NCI-H2107 treated with DMSO at 0.1 percent for 48 hours (cell line): ENCODE results near the gene HTRA3.

Experiments used
- DNase-seq: peaks from one replicate; lab custom pipeline; 2025; ENCODE audit not compliant: unreplicated experiment; lab: John Stamatoyannopoulos, UW

The HTRA3 gene

GRCh38 chr4:8233672-8234484 is 35.7 kb upstream of the HTRA3 start:
- DNase-seq: no peak

DNA sequence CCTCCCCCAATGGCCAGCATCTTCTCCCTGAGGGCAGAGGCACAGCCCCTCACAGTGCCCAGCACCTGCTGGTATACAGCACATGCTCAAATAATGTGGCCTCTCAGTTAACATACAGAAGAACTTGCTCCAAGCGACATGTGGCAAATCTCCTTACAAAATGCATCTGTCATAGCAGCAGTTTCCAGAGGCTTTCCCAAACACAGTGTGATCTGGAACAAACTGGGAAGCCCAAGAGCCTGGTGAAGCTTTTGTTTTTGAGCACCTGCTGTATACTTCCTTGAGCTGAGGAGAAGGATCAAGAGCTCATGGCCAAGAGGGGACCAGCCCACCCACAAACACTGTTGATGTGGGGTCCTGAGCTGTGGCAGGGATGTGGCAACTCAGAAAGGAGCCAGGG is 34.8 kb upstream of the HTRA3 start:
- DNase-seq: no peak

- no peak for DNase-seq
These were observed 34.3 kb upstream of the HTRA3 start for GRCh38 chr4:8235224-8235623.

DNA sequence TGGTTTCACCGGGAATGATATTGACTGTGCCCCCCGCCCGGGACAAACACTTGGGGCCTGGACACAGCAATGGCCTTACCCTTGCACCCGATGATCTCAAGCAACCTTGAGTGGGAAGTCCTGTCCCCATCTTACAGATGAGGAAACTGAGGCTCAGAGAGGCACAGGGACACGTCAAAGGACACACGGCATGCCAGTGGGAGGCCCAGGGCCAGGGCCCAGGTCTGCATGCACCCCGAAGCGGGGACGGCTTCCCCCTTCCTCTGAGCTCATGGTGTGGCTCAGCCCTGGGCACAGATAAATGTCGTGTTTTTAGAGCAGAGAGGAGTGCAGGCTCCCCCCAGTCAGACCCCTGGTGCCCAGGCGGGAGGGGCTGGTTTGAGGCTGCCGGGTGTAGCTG is 33.9 kb upstream of the HTRA3 start:
- no peak for DNase-seq

- no peak for DNase-seq
These were observed 33.2 kb upstream of the HTRA3 start for GRCh38 chr4:8236106-8236919.

DNA sequence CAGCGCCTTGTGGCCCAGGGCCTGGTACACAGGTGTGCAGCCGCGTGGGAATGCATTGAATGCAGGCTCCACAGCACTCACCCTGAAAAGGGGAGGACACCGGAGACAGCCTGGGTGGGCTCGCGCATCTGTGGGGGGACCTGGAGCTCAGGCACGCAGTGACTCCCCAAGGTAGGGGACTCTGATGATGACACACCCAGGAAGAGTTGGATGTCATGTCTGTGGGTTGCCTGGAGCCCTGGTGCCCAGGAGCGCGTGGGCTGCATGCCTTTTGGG is 32.7 kb upstream of the HTRA3 start:
- no peak for DNase-seq

DNA sequence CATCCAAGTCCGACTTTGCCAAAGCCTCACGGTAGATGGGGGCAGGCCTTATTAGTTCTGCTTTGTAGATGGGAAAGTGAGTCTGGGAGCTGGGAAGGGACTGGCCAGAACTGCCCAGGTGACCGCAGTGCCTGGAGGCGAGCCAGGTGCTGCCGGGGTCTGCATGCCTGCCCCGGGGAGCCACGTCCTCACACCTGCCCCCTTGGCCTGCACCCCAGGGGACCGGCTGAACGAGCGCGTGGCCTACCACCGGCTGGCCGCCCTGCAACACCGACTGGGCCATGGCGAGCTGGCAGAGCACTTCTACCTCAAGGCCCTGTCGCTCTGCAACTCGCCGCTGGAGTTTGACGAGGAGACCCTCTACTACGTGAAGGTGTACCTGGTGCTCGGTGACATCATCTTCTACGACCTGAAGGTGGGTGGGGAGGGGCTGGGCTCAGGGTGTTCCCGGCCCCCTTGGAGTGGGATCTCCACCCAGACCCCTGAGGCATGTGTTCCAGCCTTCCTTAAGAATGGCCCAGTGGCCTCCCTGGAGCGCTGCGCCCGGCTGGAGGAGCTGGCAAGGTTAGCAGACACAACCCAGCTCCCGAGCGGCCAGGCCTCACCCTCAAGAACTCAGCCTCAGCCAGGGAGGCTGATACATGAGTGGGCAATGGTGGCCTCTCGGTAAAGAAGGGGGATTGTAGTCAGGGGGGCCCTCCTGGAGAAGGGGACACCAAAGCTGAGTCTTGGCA is 32.1 kb upstream of the HTRA3 start:
- no peak for DNase-seq

DNA sequence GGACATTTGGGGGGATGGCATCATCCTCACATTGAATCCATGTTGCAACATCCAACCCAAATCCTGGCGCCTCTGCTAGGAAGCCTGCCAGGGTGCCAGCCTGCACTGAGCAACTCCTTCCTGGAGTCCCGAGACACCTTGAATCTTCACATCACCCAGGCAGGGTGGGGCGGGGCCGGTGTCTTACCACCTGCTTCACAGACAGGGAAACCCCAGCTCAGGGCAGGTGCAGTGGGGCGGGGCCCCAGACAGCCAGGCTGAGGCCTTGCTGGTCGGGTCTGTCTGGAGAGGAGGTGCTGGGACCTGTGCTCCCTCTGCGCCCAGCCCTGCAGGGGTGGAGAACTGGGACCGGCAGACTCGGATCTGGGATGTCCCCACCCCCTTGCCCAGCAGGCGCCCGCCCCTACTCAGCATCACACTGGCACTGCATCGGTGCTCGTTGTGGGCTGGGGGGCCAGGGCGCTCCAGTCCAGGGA is 31.5 kb upstream of the HTRA3 start:
- no peak for DNase-seq

- no peak for DNase-seq
These were observed 31.0 kb upstream of the HTRA3 start for GRCh38 chr4:8238515-8239053.

DNA sequence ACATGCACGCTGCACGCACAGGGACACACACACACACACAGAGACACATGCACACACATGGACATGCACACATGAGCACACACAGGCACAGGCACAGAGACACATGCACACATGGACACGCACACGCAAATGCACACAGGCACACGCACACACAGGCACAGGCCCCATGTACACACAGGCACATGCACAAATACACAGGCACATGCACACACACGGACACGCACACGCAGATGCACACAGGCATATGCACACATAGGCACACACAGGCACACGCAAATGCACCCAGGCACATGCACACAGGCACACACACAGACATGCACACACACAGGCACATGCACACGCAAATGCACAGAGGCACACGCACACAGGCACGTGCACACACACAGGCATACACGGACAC is 30.3 kb upstream of the HTRA3 start:
- DNase-seq: no peak

DNA sequence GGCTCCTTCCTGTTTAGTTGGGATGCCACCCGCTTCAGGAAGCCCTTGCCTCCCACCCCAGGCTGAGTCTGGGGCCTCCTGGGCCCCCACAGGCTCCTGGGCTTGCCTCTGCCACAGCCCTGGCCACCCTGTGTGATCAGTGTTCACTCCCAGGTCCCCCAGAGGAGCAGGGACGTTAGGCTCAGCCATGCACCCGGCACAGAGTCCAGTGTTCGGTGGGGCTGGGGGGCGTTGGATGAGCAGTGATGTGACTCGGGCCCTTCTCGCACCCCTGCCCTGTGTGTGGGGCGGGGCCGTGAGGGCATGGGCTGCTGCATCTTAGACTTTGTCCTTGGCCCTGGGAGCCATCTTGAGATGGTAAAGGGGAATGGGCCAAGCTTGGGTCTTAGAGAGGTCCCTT is 29.9 kb upstream of the HTRA3 start:
- no peak for DNase-seq

GRCh38 chr4:8240211-8241041 is 29.1 kb upstream of the HTRA3 start:
- DNase-seq: no peak

DNA sequence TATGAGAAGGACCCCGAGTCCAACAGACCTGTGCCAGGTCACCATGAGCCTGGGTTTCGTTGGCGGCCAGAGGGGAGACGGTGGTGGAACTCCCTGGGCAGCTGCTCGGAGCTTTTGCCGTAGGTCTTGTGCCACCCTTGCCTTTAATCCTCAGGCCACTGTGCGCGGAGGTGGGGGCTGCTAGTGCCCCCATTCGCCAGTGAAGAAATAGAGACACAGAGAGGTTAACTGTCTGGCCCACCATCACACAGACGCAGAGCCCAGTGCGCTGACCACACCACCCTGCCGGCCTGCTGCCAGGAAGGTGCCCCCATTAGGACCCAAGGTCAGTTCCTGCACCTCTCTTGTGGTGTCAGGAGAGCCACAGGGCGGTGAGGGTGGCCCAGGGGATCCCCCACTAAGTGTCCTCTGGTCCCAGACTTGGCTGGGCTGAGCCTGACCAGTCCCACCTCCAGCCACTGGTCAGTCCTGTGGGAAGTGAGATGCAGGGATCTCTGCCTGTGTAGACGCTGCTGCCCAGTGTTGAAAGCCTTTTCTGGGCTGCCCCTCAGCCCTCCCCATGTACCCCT is 28.3 kb upstream of the HTRA3 start:
- DNase-seq: no peak

DNA sequence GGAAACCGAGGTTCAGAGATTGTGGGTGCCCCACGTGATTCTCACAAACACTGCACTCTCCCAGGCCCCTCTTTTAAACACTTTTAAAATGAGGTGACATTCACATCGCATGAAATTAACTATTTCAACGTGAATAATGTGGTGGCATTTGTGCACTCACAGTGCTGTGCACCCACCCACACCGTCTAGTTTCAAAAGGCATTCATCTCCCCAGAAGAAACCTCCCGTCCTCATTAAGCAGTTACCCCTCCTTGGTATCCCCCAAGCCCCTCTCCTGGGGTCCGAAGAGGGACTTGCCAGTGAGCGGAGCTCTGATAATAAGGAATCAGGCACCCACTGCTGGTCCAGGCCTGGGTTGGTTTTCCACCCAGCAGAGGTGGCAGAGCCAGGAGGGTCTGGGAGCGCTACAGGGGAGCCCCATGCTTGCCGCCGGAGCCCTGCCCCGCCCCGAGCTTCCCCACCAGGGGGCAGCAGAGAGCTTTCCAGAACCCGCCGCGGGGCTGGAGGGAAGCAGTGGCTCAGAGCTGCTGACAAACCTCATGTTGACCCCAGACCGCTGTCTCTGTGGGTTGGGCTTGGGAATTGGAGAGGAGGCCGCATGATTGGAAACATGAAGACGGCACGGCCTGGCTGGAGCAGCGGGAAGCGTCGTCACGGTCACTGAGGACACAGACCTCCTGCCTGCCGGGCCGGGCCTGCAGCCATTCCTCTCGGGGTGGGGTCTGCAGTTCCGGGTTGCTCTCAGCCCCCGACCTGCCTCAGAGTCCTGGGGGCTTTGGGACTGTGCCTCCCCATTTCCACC is 27.5 kb upstream of the HTRA3 start:
- DNase-seq: peak; percentile 6

GRCh38 chr4:8242782-8243560 is 26.6 kb upstream of the HTRA3 start:
- no peak for DNase-seq

DNA sequence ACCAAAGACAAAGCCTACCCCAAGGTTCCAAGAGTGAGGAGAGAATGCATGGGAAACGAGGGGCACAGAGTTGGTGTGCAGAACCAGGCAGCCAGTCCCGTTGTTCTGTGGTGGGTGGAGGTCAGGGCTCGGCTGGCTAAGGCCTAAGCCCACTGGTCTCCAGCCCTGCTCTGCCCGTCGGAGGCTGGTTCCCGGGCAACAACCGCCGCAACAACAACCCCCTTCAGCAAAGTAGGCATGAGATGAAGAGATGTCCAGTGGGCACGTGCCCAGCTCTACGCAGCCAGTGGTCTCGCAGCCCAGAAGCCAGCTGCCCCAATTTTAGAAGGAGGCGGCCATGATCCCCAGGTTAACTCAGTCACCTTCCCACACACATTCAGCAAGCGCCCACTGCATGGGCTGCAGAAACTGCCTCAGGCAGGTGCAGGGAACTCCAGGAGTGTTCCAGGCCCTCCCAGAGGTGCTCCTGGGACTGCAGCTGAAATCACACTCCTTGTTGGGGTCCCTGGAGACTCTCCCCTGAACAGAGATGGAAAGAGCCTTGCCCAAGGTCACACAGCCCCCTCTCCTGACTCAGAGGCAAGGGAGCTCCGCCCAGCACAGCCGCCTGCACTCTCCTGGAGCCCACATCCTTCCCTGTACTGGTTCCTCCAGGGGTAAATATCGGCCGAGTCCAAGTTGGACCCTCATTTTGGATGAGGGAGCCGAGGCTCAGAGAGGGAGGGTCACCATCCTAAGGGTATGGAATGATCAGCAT is 25.4 kb upstream of the HTRA3 start:
- DNase-seq: no peak

DNA sequence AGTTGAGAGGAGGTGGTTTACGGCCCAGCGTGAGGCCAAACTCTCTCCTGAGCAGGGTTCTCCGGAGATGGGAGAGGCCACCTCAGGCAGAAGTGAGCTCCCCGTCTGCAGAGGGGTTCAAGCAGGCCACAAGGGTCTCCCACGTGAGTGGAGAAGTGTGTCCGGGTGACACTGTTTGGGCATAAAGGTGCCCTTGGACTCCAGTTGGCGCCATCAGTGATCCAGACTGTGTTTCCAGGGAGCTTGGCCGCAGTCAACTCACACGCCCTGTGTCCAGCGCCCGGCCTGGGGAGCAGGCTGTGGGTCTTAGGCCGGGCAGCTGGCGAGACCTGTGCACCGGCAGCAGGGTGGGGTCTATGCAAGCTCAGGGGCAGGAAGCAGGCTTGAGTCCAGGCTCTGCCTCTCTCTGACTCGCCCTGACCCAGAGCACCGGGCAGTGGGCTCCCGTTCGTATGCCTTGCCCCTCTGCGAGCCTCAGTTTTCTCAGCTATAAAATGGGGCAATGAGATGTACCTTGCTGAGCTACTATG is 24.6 kb upstream of the HTRA3 start:
- no peak for DNase-seq
